ENCODE results near the gene MDP1. TPM values are rescaled to one million over a fixed set of nuclear protein-coding genes. Genes with fewer than 3 reads are reported as not detected.

The MDP1 gene
- total RNA-seq, 1 experiment from 2014 or later: 12.6 TPM

DNA sequence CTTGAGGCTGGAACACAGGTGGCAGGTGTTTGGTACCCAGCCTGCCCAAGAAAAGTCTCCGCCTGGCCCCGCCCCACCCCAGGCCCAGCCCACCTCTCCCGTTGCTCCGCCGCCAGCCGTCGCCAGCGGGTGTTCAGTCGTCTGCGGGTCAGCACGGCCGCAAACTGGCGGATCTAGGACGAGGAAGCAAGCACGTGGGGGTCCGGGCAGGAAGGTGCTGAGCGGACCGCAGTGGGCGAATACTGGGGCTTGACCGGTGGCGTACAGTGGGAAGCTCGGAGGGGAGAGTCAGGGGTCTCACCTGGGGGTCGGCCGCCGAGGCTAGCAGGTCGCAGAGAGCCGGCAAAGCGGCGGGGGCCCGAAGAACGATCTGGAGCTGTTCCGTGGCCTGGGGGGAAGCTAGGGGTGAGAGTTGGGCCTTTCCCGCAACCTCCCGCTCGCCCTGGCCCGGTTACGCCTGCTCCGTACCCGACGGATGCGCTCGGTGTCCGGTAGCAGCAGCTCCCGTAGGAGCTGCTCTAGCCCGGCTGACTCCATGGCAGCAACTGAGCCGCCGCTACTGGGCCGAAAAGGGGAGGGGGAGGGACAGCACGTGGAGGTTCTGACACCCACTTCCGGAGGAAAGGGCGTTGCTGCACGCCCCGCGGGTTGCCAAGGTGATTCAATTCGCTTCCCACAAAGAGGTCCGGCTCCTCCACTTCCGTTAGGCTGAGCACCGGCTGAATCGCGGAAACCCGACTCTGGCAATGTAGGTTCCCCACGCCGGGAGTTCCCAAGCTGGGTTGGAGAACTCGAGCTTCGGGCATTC lies 27.4 kb downstream of the MDP1 start, which contains the start of gene IPO4:
TSS of gene IPO4 (minus strand) at position 566 of the 808 bp plus-strand sequence. CDS start at position 537, 29 bp downstream.
- no peaks in the 10 kb centered on the region for H3K9me3 Mint-ChIP-seq
- peaks cover 16% of the 10 kb centered on the region for H3K4me1 Mint-ChIP-seq
- POLR2A ChIA-PET: interaction anchor here (0.6 to 1.7 kb wide), 7 partner anchors 20 to 668 kb away, joined by 3 to 11 read pairs (median 7); partner anchors contain the start of genes CHMP4A, DCAF11, IRF9 and MDP1
- ATAC-seq: peak; percentile 88
- peak; percentile 97 for DNase-seq (ENCODE audit: low spot score)
- H3K27ac Mint-ChIP-seq: peak within 1 kb of the TSS; percentile 76; the same call in 1 of the 2 replicates
- CTCF ChIA-PET: interaction anchor here (0.5 to 3.3 kb wide), 12 partner anchors 17 to 243 kb away, joined by 3 to 24 read pairs (median 4); partner anchors contain the start of genes CHMP4A, DCAF11, IRF9 and MDP1
- no peaks in the 10 kb centered on the region for H3K27me3 Mint-ChIP-seq (ENCODE audit: low read depth)
- H3K4me3 Mint-ChIP-seq: peak within 1 kb of the TSS; percentile 89
- peaks cover 33% of the 10 kb centered on the region for H3K36me3 Mint-ChIP-seq
- TF ChIP-seq ZNF219 (CRISPR knock-in tag; IDR thresholded peaks at IDR 0.05; ENCODE audit: borderline replicate concordance): peak; percentile 33; the same call in 1 of the 2 replicates
- TF ChIP-seq, protein P1, sequence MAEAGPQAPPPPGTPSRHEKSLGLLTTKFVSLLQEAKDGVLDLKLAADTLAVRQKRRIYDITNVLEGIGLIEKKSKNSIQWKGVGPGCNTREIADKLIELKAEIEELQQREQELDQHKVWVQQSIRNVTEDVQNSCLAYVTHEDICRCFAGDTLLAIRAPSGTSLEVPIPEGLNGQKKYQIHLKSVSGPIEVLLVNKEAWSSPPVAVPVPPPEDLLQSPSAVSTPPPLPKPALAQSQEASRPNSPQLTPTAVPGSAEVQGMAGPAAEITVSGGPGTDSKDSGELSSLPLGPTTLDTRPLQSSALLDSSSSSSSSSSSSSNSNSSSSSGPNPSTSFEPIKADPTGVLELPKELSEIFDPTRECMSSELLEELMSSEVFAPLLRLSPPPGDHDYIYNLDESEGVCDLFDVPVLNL (CRISPR knock-in tag; IDR thresholded peaks at IDR 0.05; ENCODE audit: borderline replicate concordance, low read depth): no peak
- peak; percentile 71 for TF ChIP-seq CREM (CRISPR knock-in tag; IDR thresholded peaks at IDR 0.05)
- TF ChIP-seq RELA (CRISPR knock-in tag; IDR thresholded peaks at IDR 0.05; ENCODE audit: borderline replicate concordance): 0 out of 2 replicates have a peak, but pooled peaks have one; percentile 55
- peak; percentile 64; the same call in 1 of the 2 replicates for TF ChIP-seq NFE2L1 (CRISPR knock-in tag; IDR thresholded peaks at IDR 0.05)
- TF ChIP-seq, protein P2, sequence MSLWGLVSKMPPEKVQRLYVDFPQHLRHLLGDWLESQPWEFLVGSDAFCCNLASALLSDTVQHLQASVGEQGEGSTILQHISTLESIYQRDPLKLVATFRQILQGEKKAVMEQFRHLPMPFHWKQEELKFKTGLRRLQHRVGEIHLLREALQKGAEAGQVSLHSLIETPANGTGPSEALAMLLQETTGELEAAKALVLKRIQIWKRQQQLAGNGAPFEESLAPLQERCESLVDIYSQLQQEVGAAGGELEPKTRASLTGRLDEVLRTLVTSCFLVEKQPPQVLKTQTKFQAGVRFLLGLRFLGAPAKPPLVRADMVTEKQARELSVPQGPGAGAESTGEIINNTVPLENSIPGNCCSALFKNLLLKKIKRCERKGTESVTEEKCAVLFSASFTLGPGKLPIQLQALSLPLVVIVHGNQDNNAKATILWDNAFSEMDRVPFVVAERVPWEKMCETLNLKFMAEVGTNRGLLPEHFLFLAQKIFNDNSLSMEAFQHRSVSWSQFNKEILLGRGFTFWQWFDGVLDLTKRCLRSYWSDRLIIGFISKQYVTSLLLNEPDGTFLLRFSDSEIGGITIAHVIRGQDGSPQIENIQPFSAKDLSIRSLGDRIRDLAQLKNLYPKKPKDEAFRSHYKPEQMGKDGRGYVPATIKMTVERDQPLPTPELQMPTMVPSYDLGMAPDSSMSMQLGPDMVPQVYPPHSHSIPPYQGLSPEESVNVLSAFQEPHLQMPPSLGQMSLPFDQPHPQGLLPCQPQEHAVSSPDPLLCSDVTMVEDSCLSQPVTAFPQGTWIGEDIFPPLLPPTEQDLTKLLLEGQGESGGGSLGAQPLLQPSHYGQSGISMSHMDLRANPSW (CRISPR knock-in tag; conservative IDR thresholded peaks at IDR 0.05; ENCODE audit: low read depth): 0 out of 2 replicates have a peak, but pooled peaks have one; percentile 75
- TF ChIP-seq, protein P3, sequence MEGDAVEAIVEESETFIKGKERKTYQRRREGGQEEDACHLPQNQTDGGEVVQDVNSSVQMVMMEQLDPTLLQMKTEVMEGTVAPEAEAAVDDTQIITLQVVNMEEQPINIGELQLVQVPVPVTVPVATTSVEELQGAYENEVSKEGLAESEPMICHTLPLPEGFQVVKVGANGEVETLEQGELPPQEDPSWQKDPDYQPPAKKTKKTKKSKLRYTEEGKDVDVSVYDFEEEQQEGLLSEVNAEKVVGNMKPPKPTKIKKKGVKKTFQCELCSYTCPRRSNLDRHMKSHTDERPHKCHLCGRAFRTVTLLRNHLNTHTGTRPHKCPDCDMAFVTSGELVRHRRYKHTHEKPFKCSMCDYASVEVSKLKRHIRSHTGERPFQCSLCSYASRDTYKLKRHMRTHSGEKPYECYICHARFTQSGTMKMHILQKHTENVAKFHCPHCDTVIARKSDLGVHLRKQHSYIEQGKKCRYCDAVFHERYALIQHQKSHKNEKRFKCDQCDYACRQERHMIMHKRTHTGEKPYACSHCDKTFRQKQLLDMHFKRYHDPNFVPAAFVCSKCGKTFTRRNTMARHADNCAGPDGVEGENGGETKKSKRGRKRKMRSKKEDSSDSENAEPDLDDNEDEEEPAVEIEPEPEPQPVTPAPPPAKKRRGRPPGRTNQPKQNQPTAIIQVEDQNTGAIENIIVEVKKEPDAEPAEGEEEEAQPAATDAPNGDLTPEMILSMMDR (IDR thresholded peaks at IDR 0.05): no peak
- TF ChIP-seq, protein P4, sequence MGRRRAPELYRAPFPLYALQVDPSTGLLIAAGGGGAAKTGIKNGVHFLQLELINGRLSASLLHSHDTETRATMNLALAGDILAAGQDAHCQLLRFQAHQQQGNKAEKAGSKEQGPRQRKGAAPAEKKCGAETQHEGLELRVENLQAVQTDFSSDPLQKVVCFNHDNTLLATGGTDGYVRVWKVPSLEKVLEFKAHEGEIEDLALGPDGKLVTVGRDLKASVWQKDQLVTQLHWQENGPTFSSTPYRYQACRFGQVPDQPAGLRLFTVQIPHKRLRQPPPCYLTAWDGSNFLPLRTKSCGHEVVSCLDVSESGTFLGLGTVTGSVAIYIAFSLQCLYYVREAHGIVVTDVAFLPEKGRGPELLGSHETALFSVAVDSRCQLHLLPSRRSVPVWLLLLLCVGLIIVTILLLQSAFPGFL (CRISPR knock-in tag; IDR thresholded peaks at IDR 0.05; ENCODE audit: borderline replicate concordance): peak; percentile 88; the same call in 1 of the 2 replicates
- TF ChIP-seq ZNF423 (CRISPR knock-in tag; IDR thresholded peaks at IDR 0.05): no peak
- TF ChIP-seq, protein P5, sequence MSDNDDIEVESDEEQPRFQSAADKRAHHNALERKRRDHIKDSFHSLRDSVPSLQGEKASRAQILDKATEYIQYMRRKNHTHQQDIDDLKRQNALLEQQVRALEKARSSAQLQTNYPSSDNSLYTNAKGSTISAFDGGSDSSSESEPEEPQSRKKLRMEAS (CRISPR knock-in tag; IDR thresholded peaks at IDR 0.05): peak; percentile 97
- TF ChIP-seq, protein P6, sequence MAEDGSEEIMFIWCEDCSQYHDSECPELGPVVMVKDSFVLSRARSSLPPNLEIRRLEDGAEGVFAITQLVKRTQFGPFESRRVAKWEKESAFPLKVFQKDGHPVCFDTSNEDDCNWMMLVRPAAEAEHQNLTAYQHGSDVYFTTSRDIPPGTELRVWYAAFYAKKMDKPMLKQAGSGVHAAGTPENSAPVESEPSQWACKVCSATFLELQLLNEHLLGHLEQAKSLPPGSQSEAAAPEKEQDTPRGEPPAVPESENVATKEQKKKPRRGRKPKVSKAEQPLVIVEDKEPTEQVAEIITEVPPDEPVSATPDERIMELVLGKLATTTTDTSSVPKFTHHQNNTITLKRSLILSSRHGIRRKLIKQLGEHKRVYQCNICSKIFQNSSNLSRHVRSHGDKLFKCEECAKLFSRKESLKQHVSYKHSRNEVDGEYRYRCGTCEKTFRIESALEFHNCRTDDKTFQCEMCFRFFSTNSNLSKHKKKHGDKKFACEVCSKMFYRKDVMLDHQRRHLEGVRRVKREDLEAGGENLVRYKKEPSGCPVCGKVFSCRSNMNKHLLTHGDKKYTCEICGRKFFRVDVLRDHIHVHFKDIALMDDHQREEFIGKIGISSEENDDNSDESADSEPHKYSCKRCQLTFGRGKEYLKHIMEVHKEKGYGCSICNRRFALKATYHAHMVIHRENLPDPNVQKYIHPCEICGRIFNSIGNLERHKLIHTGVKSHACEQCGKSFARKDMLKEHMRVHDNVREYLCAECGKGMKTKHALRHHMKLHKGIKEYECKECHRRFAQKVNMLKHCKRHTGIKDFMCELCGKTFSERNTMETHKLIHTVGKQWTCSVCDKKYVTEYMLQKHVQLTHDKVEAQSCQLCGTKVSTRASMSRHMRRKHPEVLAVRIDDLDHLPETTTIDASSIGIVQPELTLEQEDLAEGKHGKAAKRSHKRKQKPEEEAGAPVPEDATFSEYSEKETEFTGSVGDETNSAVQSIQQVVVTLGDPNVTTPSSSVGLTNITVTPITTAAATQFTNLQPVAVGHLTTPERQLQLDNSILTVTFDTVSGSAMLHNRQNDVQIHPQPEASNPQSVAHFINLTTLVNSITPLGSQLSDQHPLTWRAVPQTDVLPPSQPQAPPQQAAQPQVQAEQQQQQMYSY (CRISPR knock-in tag; IDR thresholded peaks at IDR 0.05): no peak
- TF ChIP-seq, protein P7, sequence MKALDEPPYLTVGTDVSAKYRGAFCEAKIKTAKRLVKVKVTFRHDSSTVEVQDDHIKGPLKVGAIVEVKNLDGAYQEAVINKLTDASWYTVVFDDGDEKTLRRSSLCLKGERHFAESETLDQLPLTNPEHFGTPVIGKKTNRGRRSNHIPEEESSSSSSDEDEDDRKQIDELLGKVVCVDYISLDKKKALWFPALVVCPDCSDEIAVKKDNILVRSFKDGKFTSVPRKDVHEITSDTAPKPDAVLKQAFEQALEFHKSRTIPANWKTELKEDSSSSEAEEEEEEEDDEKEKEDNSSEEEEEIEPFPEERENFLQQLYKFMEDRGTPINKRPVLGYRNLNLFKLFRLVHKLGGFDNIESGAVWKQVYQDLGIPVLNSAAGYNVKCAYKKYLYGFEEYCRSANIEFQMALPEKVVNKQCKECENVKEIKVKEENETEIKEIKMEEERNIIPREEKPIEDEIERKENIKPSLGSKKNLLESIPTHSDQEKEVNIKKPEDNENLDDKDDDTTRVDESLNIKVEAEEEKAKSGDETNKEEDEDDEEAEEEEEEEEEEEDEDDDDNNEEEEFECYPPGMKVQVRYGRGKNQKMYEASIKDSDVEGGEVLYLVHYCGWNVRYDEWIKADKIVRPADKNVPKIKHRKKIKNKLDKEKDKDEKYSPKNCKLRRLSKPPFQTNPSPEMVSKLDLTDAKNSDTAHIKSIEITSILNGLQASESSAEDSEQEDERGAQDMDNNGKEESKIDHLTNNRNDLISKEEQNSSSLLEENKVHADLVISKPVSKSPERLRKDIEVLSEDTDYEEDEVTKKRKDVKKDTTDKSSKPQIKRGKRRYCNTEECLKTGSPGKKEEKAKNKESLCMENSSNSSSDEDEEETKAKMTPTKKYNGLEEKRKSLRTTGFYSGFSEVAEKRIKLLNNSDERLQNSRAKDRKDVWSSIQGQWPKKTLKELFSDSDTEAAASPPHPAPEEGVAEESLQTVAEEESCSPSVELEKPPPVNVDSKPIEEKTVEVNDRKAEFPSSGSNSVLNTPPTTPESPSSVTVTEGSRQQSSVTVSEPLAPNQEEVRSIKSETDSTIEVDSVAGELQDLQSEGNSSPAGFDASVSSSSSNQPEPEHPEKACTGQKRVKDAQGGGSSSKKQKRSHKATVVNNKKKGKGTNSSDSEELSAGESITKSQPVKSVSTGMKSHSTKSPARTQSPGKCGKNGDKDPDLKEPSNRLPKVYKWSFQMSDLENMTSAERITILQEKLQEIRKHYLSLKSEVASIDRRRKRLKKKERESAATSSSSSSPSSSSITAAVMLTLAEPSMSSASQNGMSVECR (CRISPR knock-in tag; IDR thresholded peaks at IDR 0.05; ENCODE audit: borderline replicate concordance): peak; percentile 71; the same call in 1 of the 2 replicates
- TF ChIP-seq EMX1 (CRISPR knock-in tag; IDR thresholded peaks at IDR 0.05): no peak
- TF ChIP-seq, protein P8, sequence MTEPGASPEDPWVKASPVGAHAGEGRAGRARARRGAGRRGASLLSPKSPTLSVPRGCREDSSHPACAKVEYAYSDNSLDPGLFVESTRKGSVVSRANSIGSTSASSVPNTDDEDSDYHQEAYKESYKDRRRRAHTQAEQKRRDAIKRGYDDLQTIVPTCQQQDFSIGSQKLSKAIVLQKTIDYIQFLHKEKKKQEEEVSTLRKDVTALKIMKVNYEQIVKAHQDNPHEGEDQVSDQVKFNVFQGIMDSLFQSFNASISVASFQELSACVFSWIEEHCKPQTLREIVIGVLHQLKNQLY (CRISPR knock-in tag; IDR thresholded peaks at IDR 0.05): no peak

All from WTC11 (cell line).